NCI-H345 treated with DMSO at 0.1 percent for 48 hours (cell line): Measurements from ENCODE around the gene UBE2QL1.
"Not testable (repeated sequence)": the region's sequence is repeated elsewhere in the genome, so short reads cannot be mapped to it uniquely, and the experiment has no call there.

Experiments used
- DNase-seq: peaks from one replicate; lab custom pipeline; 2025; ENCODE audit not compliant: unreplicated experiment; lab: John Stamatoyannopoulos, UW

Gene UBE2QL1

GRCh38 chr5:6495433-6496206 is 47.0 kb downstream of the UBE2QL1 start:
- DNase-seq, result no peak

GRCh38 chr5:6496207-6496584 is 47.5 kb downstream of the UBE2QL1 start:
- DNase-seq, result no peak

- no peak for DNase-seq
Observed at GRCh38 chr5:6496636-6497035, 48.0 kb downstream of the UBE2QL1 start.

- DNase-seq, result no peak
Observed at GRCh38 chr5:6497262-6497661, 48.6 kb downstream of the UBE2QL1 start.

- no peak for DNase-seq
Observed at GRCh38 chr5:6498968-6499367, 50.3 kb downstream of the UBE2QL1 start.

- no peak for DNase-seq
Observed at GRCh38 chr5:6501701-6502100, 53.0 kb downstream of the UBE2QL1 start.

GRCh38 chr5:6502421-6502820 is 53.8 kb downstream of the UBE2QL1 start:
- no peak for DNase-seq

GRCh38 chr5:6503342-6503741 is 54.7 kb downstream of the UBE2QL1 start:
- no peak for DNase-seq

- no peak for DNase-seq
Observed at GRCh38 chr5:6504677-6505415, 56.2 kb downstream of the UBE2QL1 start.

GRCh38 chr5:6505416-6505755 is 56.7 kb downstream of the UBE2QL1 start:
- no peak for DNase-seq

GRCh38 chr5:6505783-6506557 is 57.3 kb downstream of the UBE2QL1 start:
- no peak for DNase-seq

- no peak for DNase-seq
Observed at GRCh38 chr5:6506611-6507010, 58.0 kb downstream of the UBE2QL1 start.

- no peak for DNase-seq
Observed at GRCh38 chr5:6508931-6509330, 60.3 kb downstream of the UBE2QL1 start.

- no peak for DNase-seq
Observed at GRCh38 chr5:6510132-6510531, 61.5 kb downstream of the UBE2QL1 start.

GRCh38 chr5:6510973-6511372 is 62.3 kb downstream of the UBE2QL1 start:
- DNase-seq, result no peak

- not testable (repeated sequence) for DNase-seq
Observed at GRCh38 chr5:6515812-6516211, 67.2 kb downstream of the UBE2QL1 start.

GRCh38 chr5:6516823-6517222 is 68.2 kb downstream of the UBE2QL1 start:
- DNase-seq, result no peak

- no peak for DNase-seq
Observed at GRCh38 chr5:6517510-6517909, 68.9 kb downstream of the UBE2QL1 start.

GRCh38 chr5:6518298-6519057 is 69.8 kb downstream of the UBE2QL1 start:
- no peak for DNase-seq

- no peak for DNase-seq
Observed at GRCh38 chr5:6520201-6520600, 71.5 kb downstream of the UBE2QL1 start.

- DNase-seq, result no peak
Observed at GRCh38 chr5:6522331-6522730, 73.7 kb downstream of the UBE2QL1 start.
